ENCODE measurements around the gene GALNT10. TPM values are rescaled to one million over a fixed set of nuclear protein-coding genes. Genes with fewer than 3 reads are reported as not detected.

The GALNT10 gene
- total and polyA plus RNA-seq, 5 donors = 3.4 to 21.7 (median 15.4) TPM

DNA sequence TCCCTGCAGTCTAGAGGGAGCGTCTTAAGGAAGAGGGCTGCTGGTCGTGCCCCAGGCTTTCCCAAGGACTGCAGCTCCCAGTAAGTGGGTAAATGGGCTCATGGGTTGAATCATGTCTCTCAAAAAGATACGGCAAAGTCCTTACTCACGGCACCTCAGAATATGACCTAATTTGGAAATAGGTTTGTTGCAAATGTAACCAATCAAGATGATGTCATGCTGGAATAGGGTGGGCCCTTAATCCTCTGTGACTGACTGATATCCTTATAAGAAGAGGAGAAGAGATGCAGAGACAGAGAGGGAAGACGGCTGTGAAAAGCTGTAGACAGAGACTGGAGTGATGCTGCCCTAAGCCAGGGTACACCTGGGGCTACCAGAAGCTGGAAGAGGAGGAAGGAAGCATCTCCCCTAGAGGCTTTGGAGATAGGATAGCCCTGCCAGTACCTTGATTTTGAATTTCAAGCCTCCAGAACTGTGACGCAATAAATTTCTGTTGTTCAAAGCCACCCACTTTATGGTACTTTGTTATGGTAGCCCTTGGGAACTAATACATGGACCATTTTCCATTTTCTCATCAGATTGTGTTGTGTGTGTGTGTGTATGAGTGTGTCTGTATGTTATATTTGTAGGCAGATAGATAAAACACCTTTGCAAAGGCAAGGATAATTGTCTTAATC, 15.0 kb downstream of the GALNT10 start:
- DNase-seq (no peak), ATAC-seq (no peak)
- Histone ChIP-seq H3K27ac (ENCODE audit: low read length) (no peak overlapping the region), H3K4me3 (ENCODE audit: low read length) (no peak overlapping the region), H3K9me3 (ENCODE audit: control insufficient read depth, low read length) (no peaks in the 10 kb centered on the region), H3K4me1 (ENCODE audit: control insufficient read depth, insufficient read depth, low read length) (peaks cover 4% of the 10 kb centered on the region), H3K27me3 (ENCODE audit: control insufficient read depth, insufficient read depth) (no peaks in the 10 kb centered on the region)
- intact Hi-C loops (cut with DNase I) = no loop called here
- WGBS = 86% methylated on average over 6 of the region's 6 CpGs

DNA sequence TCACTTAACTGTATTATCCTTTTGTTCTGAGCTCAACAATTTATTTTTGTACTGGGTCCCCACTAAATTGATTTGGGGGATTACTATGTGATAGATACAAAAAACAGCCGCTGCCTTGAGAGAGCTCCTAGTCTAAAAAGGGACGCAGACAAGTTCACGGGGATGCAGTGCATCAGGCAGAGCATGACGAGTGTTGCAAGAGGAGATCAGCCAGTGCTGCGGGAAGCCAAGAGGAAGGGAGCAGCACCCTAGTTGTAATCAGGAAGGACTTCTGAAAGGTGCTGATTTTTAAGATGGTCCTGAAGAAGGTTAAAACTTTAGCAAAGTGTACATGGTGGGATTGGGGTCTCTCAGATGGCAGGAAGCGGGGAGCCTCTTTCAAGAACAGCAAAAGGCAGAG, 15.8 kb downstream of the GALNT10 start:
- 82% methylated on average over 6 of the region's 6 CpGs for WGBS
- Histone ChIP-seq H3K27ac (ENCODE audit: low read length) (no peak overlapping the region), H3K4me1 (ENCODE audit: control insufficient read depth, insufficient read depth, low read length) (peaks cover 4% of the 10 kb centered on the region), H3K27me3 (ENCODE audit: control insufficient read depth, insufficient read depth) (no peaks in the 10 kb centered on the region), H3K9me3 (ENCODE audit: control insufficient read depth, low read length) (no peaks in the 10 kb centered on the region), H3K4me3 (ENCODE audit: low read length) (no peak overlapping the region)
- DNase-seq (no peak), ATAC-seq (no peak)
- intact Hi-C loops (cut with DNase I) = no loop called here

GRCh38 chr5:154207204-154207603, 16.7 kb downstream of the GALNT10 start:
- Histone ChIP-seq H3K9me3 (ENCODE audit: control insufficient read depth, low read length) (no peaks in the 10 kb centered on the region), H3K27ac (ENCODE audit: low read length) (no peak overlapping the region), H3K27me3 (ENCODE audit: control insufficient read depth, insufficient read depth) (no peaks in the 10 kb centered on the region), H3K4me3 (ENCODE audit: low read length) (no peak overlapping the region), H3K4me1 (ENCODE audit: control insufficient read depth, insufficient read depth, low read length) (peaks cover 4% of the 10 kb centered on the region)
- DNase-seq = no peak
- 81% methylated on average over 4 of the region's 4 CpGs for WGBS
- ATAC-seq = no peak
- intact Hi-C loops (cut with DNase I) = no loop called here

DNA sequence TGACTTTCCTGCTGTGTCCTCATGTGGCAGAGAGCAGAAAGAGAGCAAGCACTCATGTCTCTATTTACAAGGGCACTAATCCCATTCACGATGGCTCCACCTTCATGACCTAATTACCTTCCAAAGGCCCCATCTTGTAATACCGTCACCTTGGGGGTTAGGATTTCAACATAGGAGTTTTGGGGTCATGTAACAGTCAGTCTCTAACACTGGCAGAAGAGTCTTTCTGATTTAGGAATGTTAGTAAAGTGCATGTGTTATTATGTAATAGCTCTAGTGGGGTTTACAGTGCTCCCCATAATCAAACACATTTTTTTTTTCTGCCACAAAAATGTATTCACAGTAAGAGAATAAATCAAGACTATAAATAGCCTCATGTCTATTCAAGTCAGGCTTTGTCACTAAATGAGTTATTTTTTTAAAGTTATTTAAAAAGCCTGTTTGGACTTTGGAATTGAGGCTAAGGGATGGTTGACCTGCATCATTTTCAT, 19.1 kb downstream of the GALNT10 start:
- H3K4me3 ChIP-seq (ENCODE audit: low read length) = no peak overlapping the region
- H3K4me1 ChIP-seq (ENCODE audit: control insufficient read depth, insufficient read depth, low read length) = no peaks in the 10 kb centered on the region
- H3K9me3 ChIP-seq (ENCODE audit: control insufficient read depth, low read length) = no peaks in the 10 kb centered on the region
- no peak for ATAC-seq
- H3K27me3 ChIP-seq (ENCODE audit: control insufficient read depth, insufficient read depth) = no peaks in the 10 kb centered on the region
- WGBS = 89% methylated on average over 2 of the region's 2 CpGs
- H3K27ac ChIP-seq (ENCODE audit: low read length) = no peak overlapping the region
- intact Hi-C loops (cut with DNase I) = no loop called here
- no peak for DNase-seq

GRCh38 chr5:154210163-154210562, 19.6 kb downstream of the GALNT10 start:
- Histone ChIP-seq H3K9me3 (ENCODE audit: control insufficient read depth, low read length) (no peaks in the 10 kb centered on the region), H3K27me3 (ENCODE audit: control insufficient read depth, insufficient read depth) (no peaks in the 10 kb centered on the region), H3K4me1 (ENCODE audit: control insufficient read depth, insufficient read depth, low read length) (no peaks in the 10 kb centered on the region), H3K27ac (ENCODE audit: low read length) (no peak overlapping the region), H3K4me3 (ENCODE audit: low read length) (no peak overlapping the region)
- DNase-seq (no peak), ATAC-seq (no peak)
- 71% methylated on average over 2 of the region's 2 CpGs for WGBS
- intact Hi-C loops (cut with DNase I) = no loop called here

GRCh38 chr5:154211641-154212390, 21.3 kb downstream of the GALNT10 start:
- no peak for ATAC-seq
- no peak overlapping the region for H3K4me3 ChIP-seq (ENCODE audit: low read length)
- no peak overlapping the region for H3K27ac ChIP-seq (ENCODE audit: low read length)
- no peaks in the 10 kb centered on the region for H3K27me3 ChIP-seq (ENCODE audit: control insufficient read depth, insufficient read depth)
- WGBS = 98% methylated on average over 7 of the region's 7 CpGs
- H3K9me3 ChIP-seq (ENCODE audit: control insufficient read depth, low read length) = no peaks in the 10 kb centered on the region
- intact Hi-C loops (cut with DNase I) = no loop called here
- H3K4me1 ChIP-seq (ENCODE audit: control insufficient read depth, insufficient read depth, low read length) = no peaks in the 10 kb centered on the region
- no peak for DNase-seq

GRCh38 chr5:154213592-154213991, 23.1 kb downstream of the GALNT10 start:
- Histone ChIP-seq H3K27me3 (ENCODE audit: control insufficient read depth, insufficient read depth) (no peaks in the 10 kb centered on the region), H3K4me1 (ENCODE audit: control insufficient read depth, insufficient read depth, low read length) (no peaks in the 10 kb centered on the region), H3K9me3 (ENCODE audit: control insufficient read depth, low read length) (no peaks in the 10 kb centered on the region), H3K4me3 (ENCODE audit: low read length) (no peak overlapping the region), H3K27ac (ENCODE audit: low read length) (no peak overlapping the region)
- WGBS = 88% methylated on average over 4 of the region's 4 CpGs
- intact Hi-C loops (cut with DNase I) = no loop called here
- ATAC-seq (no peak), DNase-seq (no peak)

- no peak overlapping the region for H3K4me3 ChIP-seq (ENCODE audit: low read length)
- no peaks in the 10 kb centered on the region for H3K4me1 ChIP-seq (ENCODE audit: control insufficient read depth, insufficient read depth, low read length)
- H3K9me3 ChIP-seq (ENCODE audit: control insufficient read depth, low read length) = no peaks in the 10 kb centered on the region
- WGBS = 51% methylated on average over 5 of the region's 5 CpGs
- no peak overlapping the region for H3K27ac ChIP-seq (ENCODE audit: low read length)
- no peaks in the 10 kb centered on the region for H3K27me3 ChIP-seq (ENCODE audit: control insufficient read depth, insufficient read depth)
- intact Hi-C loops (cut with DNase I) = no loop called here
- peak; percentile 25 to 54 for ATAC-seq
- DNase-seq = no peak
These were observed 24.0 kb downstream of the GALNT10 start for GRCh38 chr5:154214371-154215106.

GRCh38 chr5:154215571-154216325, 25.2 kb downstream of the GALNT10 start:
- Histone ChIP-seq H3K4me3 (ENCODE audit: low read length) (no peak overlapping the region), H3K9me3 (ENCODE audit: control insufficient read depth, low read length) (no peaks in the 10 kb centered on the region), H3K27me3 (ENCODE audit: control insufficient read depth, insufficient read depth) (no peaks in the 10 kb centered on the region), H3K27ac (ENCODE audit: low read length) (no peak overlapping the region), H3K4me1 (ENCODE audit: control insufficient read depth, insufficient read depth, low read length) (no peaks in the 10 kb centered on the region)
- intact Hi-C loops (cut with DNase I) = no loop called here
- no peak for ATAC-seq
- no peak for DNase-seq
- 94% methylated on average over 2 of the region's 2 CpGs for WGBS

- Histone ChIP-seq H3K27ac (ENCODE audit: low read length) (no peak overlapping the region), H3K27me3 (ENCODE audit: control insufficient read depth, insufficient read depth) (no peaks in the 10 kb centered on the region), H3K9me3 (ENCODE audit: control insufficient read depth, low read length) (no peaks in the 10 kb centered on the region), H3K4me3 (ENCODE audit: low read length) (no peak overlapping the region), H3K4me1 (ENCODE audit: control insufficient read depth, insufficient read depth, low read length) (no peaks in the 10 kb centered on the region)
- DNase-seq (no peak), ATAC-seq (no peak)
- 91% methylated on average over 4 of the region's 4 CpGs for WGBS
- intact Hi-C loops (cut with DNase I) = no loop called here
These were observed 26.9 kb downstream of the GALNT10 start for GRCh38 chr5:154217462-154217861.
